ENCODE results near the gene TATDN2. TPM values are rescaled to one million over a fixed set of nuclear protein-coding genes. Genes with fewer than 3 reads are reported as not detected.
A peak's percentile ranks its signal among the peaks of the same experiment; 100 is the strongest.

Gene TATDN2, protein sequence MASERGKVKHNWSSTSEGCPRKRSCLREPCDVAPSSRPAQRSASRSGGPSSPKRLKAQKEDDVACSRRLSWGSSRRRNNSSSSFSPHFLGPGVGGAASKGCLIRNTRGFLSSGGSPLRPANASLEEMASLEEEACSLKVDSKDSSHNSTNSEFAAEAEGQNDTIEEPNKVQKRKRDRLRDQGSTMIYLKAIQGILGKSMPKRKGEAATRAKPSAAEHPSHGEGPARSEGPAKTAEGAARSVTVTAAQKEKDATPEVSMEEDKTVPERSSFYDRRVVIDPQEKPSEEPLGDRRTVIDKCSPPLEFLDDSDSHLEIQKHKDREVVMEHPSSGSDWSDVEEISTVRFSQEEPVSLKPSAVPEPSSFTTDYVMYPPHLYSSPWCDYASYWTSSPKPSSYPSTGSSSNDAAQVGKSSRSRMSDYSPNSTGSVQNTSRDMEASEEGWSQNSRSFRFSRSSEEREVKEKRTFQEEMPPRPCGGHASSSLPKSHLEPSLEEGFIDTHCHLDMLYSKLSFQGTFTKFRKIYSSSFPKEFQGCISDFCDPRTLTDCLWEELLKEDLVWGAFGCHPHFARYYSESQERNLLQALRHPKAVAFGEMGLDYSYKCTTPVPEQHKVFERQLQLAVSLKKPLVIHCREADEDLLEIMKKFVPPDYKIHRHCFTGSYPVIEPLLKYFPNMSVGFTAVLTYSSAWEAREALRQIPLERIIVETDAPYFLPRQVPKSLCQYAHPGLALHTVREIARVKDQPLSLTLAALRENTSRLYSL
- 6.7 and 6.8 TPM in 2 replicates for total RNA-seq (2014; rRNA removed; shearing (Covaris generic))

GRCh38 chr3:10248184-10248983 lies at the start of gene TATDN2:
TSS of gene TATDN2 (plus strand) at chr3:10248459. CDS start at chr3:10249201, 742 bp downstream.
- peak; percentile 88 for DNase-seq (ENCODE audit: low spot score)

GRCh38 chr3:10198761-10199649 lies 49.3 kb upstream of the TATDN2 start:
- peak; percentile 66 for DNase-seq (ENCODE audit: low spot score)

DNA sequence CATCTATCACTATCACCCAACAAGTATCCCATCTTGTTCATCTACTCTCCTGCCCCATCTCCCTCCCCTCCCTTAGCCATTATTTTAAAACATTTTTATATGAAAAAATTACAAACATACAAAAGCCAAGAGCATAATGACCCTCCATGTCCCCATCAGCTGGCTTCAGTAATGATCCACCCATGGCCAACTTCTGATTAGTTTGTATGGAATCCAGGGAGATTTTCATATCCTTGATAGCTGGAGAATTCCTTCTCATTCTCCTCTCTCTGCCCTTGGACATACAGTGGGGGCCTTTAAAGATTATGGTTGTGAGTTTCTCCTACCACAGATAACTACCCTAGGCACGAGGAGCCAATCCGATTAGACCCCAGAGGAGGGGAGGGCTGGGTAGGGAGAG lies 43.3 kb upstream of the TATDN2 start:
- DNase-seq (ENCODE audit: low spot score), result no peak

GRCh38 chr3:10205451-10206165 lies 42.7 kb upstream of the TATDN2 start:
- peak; percentile 49 for DNase-seq (ENCODE audit: low spot score)

DNA sequence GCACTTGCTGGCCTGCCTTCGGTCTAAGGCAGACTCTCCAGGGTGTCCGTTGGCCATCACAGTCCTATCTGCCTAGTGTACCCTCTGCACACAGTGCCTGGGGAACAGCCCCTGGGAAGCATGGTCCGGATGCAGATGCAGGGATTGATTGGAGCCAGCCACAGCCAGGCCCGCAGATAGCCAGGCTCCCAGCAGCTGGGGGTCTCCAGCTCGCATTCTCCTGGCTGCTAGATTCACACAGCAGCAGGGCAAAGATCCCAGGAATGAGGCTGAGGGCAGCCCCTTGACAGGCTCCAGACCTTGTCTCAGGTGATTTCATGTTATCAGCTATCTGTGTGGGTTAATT lies 42.1 kb upstream of the TATDN2 start:
- no peak for DNase-seq (ENCODE audit: low spot score)

GRCh38 chr3:10213156-10213792 lies 35.0 kb upstream of the TATDN2 start:
- no peak for DNase-seq (ENCODE audit: low spot score)

DNA sequence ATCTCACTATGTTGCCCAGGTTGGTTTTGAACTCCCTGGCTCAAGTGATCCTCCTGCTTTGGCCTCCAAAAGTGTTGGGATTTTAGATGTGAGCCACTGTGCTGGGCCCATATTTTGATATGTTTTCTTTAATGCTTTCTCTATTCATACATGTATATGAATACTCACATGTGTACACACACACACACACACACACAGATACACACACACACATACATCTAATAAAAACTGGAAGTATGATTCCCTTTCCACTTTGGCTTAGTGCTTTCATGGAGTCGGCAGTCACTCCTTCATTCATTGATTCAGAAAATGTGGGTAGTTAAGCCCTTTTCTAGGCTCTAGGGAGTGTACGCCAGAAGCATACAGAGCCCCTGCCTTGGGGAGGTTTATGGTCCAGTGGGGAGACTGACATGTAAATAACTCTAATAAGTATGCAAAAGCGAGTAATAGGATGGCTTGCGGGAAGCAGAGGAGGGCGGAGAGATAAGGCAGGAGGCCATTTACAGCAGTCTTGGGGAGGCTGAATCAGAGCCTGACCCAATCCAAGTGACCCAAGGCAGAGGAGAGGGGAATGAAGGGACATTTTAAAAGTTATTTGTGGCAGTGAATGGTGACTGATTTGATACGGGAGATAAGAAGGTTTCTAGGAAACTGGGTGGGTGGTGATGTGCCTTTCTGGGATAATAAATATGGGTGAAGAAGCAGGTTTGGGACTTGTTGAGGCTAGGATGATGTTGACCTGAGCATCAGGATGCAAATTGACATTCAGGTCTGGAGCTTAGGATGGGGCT lies 32.5 kb upstream of the TATDN2 start:
- DNase-seq (ENCODE audit: low spot score), result no peak

- DNase-seq (ENCODE audit: low spot score), result no peak
Observed at GRCh38 chr3:10217359-10217758, 30.9 kb upstream of the TATDN2 start.

DNA sequence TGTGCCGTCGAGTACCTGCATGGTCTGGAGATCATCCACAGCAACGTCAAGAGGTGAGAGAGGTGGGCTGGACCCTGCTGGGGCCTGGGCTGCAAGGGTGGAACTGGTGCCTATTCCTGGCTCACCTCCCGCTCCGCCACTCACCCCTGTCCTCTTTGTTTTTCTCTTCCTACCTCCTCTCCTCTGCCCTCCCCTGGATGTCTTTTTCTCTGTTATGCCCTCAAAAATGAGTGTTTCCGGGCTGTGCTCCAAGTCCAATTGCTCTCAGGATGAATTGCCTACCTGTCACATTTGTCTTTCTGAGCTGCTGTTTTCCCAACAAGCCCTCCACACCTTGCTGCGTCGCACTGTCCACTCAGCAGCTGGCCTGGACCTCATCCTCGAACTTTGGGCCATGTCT lies 28.5 kb upstream of the TATDN2 start:
- no peak for DNase-seq (ENCODE audit: low spot score)

GRCh38 chr3:10223676-10224639 lies 24.3 kb upstream of the TATDN2 start:
- no peak for DNase-seq (ENCODE audit: low spot score)

GRCh38 chr3:10224794-10225665 lies 23.2 kb upstream of the TATDN2 start:
- peak; percentile 84 for DNase-seq (ENCODE audit: low spot score)

- DNase-seq (ENCODE audit: low spot score), result no peak
Observed at GRCh38 chr3:10226293-10226692, 22.0 kb upstream of the TATDN2 start.

DNA sequence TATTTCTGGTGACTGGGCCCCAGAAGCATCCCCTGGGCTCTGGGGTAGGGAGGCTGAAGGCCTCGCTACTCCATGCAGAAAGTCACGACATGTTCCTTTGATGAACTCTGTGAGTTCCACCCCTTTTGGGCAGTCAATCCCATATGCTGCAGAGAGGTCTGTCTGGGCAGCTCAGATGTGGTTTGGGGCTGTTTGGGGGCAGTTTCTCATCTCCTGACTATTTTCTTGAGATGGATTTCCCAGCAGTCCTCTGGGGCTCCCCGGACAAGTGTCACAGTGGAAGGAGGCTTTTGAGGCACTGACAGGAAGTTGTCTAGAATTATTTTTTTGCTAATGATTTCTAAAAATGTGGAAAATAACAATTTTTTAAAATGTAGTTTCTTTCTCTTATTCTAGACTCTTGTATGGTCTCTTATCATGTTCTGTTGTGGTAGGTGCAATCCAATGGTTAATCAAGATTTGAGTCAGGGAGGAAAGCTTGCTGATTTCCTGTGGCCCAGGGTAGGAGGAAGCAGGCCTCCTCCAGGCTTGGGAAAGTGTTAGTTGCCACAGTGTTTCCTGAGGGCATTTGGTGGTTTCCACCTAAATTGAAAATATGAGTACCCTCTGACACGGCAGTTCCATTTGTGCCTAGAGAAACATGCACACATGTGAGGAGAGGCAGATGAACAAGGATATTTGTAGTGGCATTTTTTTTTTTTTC lies 19.9 kb upstream of the TATDN2 start:
- DNase-seq (ENCODE audit: low spot score), result no peak

GRCh38 chr3:10229576-10229975 lies 18.7 kb upstream of the TATDN2 start:
- no peak for DNase-seq (ENCODE audit: low spot score)

DNA sequence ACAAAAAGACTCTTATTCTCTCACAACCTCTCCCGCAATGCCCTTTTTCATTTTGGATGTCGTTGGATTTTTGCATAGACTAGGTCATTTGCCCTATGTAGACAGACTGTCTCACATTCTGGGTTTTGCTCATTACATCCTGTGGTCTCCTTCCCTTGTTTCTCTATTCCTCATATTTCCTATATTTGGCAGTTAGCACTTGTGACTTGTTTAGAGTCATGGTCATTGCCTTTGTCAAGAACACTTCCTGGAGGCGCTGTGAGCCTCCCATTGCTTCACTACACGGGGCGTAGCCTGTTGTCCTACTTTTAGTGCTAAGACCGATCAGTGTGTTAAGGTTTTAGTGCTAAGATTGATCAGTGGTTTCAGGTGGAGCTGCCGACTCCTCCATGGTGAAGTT lies 16.1 kb upstream of the TATDN2 start:
- DNase-seq (ENCODE audit: low spot score), result no peak

DNA sequence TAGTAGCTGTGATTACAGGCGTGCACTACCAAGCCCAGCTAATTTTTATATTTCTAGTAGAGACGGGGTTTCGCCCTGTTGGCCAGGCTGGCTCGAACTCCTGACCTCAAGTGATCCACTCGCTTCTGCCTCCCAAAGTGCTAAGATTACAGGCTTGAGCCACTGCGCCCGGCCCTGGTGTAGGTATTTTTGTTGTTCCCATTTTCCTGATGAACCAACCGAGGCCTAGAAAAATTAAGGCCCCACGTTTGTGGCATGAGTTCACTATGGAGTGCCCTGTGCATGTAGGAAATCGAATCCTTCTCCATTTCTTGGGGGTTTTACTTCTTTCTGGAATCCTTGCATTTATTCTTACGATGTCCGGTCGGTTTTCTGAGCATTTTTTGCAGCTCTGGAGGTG lies 14.3 kb upstream of the TATDN2 start:
- no peak for DNase-seq (ENCODE audit: low spot score)

All from HT-29 (cell line).